ENCODE data around the gene EXD3. TPM values are rescaled to one million over a fixed set of nuclear protein-coding genes. Genes with fewer than 3 reads are reported as not detected.

EXD3 gene
- total and polyA plus RNA-seq, 2 of the 13 experiments (the other 11 are each of a cell fraction or from before 2014, with no cell fraction given): 2.7 to 4.8 TPM

GRCh38 chr9:137300567-137301080, 122.3 kb downstream of the EXD3 start (continued):
- TF ChIP-seq RERE (CRISPR knock-in tag; IDR thresholded peaks at IDR 0.05; ENCODE audit: low read depth) (no peak), ZNF432 (CRISPR knock-in tag; IDR thresholded peaks at IDR 0.05; ENCODE audit: borderline replicate concordance) (no peak), ZNF20 (CRISPR knock-in tag; IDR thresholded peaks at IDR 0.05) (no peak), FOSL1 (CRISPR knock-in tag; IDR thresholded peaks at IDR 0.05; ENCODE audit: borderline replicate concordance) (no peak), YY1 (IDR thresholded peaks at IDR 0.05; ENCODE audit: insufficient read depth, insufficient replicate concordance, low read depth, low read length) (no peak), HNF4A (CRISPR knock-in tag; IDR thresholded peaks at IDR 0.05) (0 out of 2 replicates have a peak, but pooled peaks have one; percentile 10), FOXP4 (CRISPR knock-in tag; IDR thresholded peaks at IDR 0.05) (peak; percentile 71), MED13 (CRISPR knock-in tag; IDR thresholded peaks at IDR 0.05) (no peak), KAT2B (IDR thresholded peaks at IDR 0.05; ENCODE audit: borderline replicate concordance, low read depth, low read length) (no peak), FOXA3 (CRISPR knock-in tag; IDR thresholded peaks at IDR 0.05) (peak; percentile 32; the same call in 1 of the 2 replicates), NR1H2 (CRISPR knock-in tag; IDR thresholded peaks at IDR 0.05; ENCODE audit: borderline replicate concordance, low read depth) (no peak), ZNF337 (CRISPR knock-in tag; IDR thresholded peaks at IDR 0.05; ENCODE audit: borderline replicate concordance, low read depth) (no peak), ZNF503 (CRISPR knock-in tag; IDR thresholded peaks at IDR 0.05) (no peak), THAP8 (CRISPR knock-in tag; IDR thresholded peaks at IDR 0.05; ENCODE audit: borderline replicate concordance) (no peak), SMAD3 (CRISPR knock-in tag; IDR thresholded peaks at IDR 0.05) (no peak), SOX13 (IDR thresholded peaks at IDR 0.05) (no peak), SOX13 (CRISPR knock-in tag; conservative IDR thresholded peaks at IDR 0.05 in 1 of 2, IDR thresholded peaks at IDR 0.05 in 1 of 2) (peak in 1 of 2 experiments; percentile 62; a peak in 2 of 4 replicates), NFE2L2 (IDR thresholded peaks at IDR 0.05; ENCODE audit: low read length) (no peak), PBX3 (CRISPR knock-in tag; IDR thresholded peaks at IDR 0.05; ENCODE audit: borderline replicate concordance) (no peak)
